GM18498 (cell line): ENCODE data around the gene DUS3L.

Experiments
- ATAC-seq: cut with Tn5 transposase; IDR thresholded peaks from one replicate; pipeline ENCODE4 v1.9.1; 2021; ENCODE audit warnings: mild to moderate bottlenecking, moderate library complexity; ENCODE audit not compliant: unreplicated experiment

DUS3L gene

GRCh38 chr19:5790559-5791520 lies at the start of gene DUS3L:
TSS of gene DUS3L (minus strand) at chr19:5791163. CDS start at chr19:5791141, 22 bp downstream.
- ATAC-seq, result peak; percentile 90

- ATAC-seq, result no peak
Observed at GRCh38 chr19:5839065-5840017, 48.4 kb upstream of the DUS3L start, which contains the start of gene FUT6. TSS of gene FUT6 (minus strand) at chr19:5839702. CDS start at chr19:5832567, 7,135 bp downstream.

- no peak for ATAC-seq
Observed at GRCh38 chr19:5838353-5839064, 47.5 kb upstream of the DUS3L start.

- ATAC-seq, result no peak
Observed at GRCh38 chr19:5837761-5838352, 46.9 kb upstream of the DUS3L start.

- ATAC-seq, result no peak
Observed at GRCh38 chr19:5832527-5833216, 41.7 kb upstream of the DUS3L start.

- no peak for ATAC-seq
Observed at GRCh38 chr19:5832061-5832460, 41.1 kb upstream of the DUS3L start.

- ATAC-seq, result no peak
Observed at GRCh38 chr19:5831159-5831558, 40.2 kb upstream of the DUS3L start.

GRCh38 chr19:5829567-5830310 lies 38.8 kb upstream of the DUS3L start:
- ATAC-seq, result no peak

GRCh38 chr19:5828661-5829566 lies 38.0 kb upstream of the DUS3L start:
- ATAC-seq, result no peak

- peak; percentile 78 for ATAC-seq
Observed at GRCh38 chr19:5827891-5828660, 37.1 kb upstream of the DUS3L start.

GRCh38 chr19:5827342-5827890 lies 36.5 kb upstream of the DUS3L start:
- ATAC-seq, result no peak

GRCh38 chr19:5826531-5827341 lies 35.8 kb upstream of the DUS3L start:
- no peak for ATAC-seq

GRCh38 chr19:5825178-5825577 lies 34.2 kb upstream of the DUS3L start:
- ATAC-seq, result no peak

GRCh38 chr19:5824751-5825150 lies 33.8 kb upstream of the DUS3L start:
- ATAC-seq, result no peak

- no peak for ATAC-seq
Observed at GRCh38 chr19:5823579-5824281, 32.8 kb upstream of the DUS3L start.
